Islet of Langerhans (tissue), 1 donor: ENCODE results near the gene DSG1.
A peak's percentile ranks its signal among the peaks of the same experiment; 100 is the strongest.
"Not testable (repeated sequence)": the region's sequence is repeated elsewhere in the genome, so short reads cannot be mapped to it uniquely, and the experiment has no call there.

ENCODE experiments used
- FAIRE-seq: peaks from one replicate; lab custom pipeline; 2011; peaks lifted over from hg19 to GRCh38; lab: Jason Lieb, UNC

DSG1 gene

DNA sequence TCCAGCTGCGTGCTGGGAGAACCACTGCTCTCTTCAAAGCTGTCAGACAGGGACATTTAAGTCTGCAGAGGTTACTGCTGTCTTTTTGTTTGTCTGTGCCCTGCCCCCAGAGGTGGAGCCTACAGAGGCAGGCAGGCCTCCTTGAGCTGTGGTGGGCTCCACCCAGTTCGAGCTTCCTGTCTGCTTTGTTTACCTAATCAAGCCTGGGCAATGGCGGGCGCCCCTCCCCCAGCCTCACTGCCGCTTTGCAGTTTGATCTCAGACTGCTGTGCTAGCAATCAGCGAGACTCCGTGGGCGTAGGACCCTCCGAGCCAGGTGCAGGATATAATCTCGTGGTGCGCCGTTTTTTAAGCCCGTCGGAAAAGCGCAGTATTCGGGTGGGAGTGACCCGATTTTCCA, 35.4 kb downstream of the DSG1 start:
- FAIRE-seq, result not testable (repeated sequence)

DNA sequence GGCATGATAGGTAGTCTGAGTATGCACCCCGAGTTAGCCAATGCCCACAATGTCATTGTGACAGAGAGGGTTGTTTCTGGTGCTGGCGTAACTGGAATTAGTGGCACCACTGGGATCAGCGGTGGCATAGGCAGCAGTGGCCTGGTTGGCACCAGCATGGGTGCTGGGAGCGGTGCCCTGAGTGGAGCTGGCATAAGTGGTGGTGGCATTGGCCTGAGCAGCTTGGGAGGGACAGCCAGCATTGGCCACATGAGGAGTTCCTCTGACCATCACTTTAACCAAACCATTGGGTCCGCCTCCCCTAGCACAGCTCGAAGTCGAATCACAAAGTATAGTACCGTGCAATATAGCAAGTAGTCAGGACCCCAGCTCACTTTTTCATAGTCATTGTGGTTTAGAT, 37.0 kb downstream of the DSG1 start:
- no peak for FAIRE-seq

- FAIRE-seq, result no peak
Measured at GRCh38 chr18:31356025-31356424, 38.1 kb downstream of the DSG1 start.

- FAIRE-seq, result no peak
Measured at GRCh38 chr18:31364190-31364589, 46.2 kb downstream of the DSG1 start.

DNA sequence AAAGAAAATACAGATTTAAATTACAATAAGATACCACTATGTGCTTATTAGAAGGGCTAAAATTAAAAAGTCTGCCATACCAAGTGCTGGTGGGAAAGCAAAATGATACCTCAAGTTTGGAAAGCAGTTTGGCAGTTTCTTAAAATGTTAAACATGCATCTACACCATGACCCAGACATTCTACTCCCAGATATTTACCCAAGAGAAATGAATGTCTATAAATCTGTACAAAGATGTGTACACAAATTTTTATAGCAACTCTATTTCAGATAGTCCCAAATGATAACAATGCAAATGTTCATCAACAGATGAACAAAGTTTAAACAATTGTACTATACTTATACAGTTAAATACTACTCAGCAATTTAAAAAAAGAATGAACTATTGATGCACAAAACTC, 51.5 kb downstream of the DSG1 start:
- FAIRE-seq, result no peak

- FAIRE-seq, result no peak
Measured at GRCh38 chr18:31371989-31372388, 54.0 kb downstream of the DSG1 start.

DNA sequence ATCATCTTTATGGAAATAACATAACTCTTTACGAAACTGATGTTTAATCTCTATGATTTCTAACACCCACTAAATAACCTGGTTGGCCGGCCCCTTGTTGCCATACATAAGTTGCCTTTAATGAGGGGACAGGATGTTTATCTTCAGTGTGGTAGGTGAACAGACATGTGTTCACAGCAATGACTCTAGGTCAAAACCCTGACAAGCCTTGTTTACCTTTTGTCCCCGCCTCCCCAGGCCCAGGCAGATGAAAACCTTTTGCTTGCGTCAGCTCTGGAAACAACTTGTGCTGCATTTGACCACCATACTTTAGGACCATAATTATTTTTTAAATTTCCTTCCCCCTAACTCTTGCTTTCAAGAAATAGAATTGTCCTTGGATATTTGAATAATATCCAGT, 55.7 kb downstream of the DSG1 start:
- no peak for FAIRE-seq

DNA sequence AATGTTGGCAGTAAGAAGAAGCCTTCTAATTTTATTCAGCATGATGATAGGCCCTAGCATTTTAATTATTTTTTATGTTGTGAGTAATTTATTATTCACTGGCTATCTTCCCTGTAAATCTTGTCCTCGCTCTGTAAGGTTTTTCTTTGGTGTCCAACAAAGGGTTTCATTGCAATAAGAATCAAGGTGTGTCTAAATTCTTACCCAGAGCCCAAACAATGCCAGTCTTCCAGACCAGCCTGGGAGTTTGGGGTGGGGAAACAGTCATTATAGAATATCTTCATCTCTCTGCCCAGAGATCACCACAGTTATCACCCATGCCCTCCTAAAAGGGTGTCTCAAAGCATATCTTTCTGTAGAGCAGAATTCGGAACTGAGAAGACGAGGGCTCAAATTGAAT, 58.5 kb downstream of the DSG1 start, which contains the start of gene DSG4:
DSG4 (plus strand) TSS at position 301 of the 400 bp plus-strand sequence. CDS start 135 bp downstream, outside the sequence.
- no peak for FAIRE-seq

DNA sequence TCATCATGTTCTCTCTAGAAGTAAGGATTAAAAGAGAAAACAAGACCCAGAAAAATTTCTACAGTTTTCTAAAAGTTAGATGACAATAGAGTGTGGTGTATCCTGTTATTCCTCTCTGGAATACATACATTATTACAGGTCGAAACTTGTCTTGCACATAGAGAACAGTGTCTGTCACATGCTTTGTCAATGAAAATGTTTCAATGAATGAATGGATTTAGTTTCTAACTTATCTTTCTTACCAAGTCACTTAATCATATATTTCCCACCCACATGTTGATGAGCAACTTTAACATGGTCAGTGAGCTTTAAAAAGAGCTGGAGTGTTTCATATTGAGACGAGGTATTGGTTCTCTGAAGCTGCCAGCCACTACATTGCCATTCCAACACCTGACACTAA, 63.0 kb downstream of the DSG1 start:
- FAIRE-seq, result no peak

- FAIRE-seq, result no peak
Measured at GRCh38 chr18:31382107-31382506, 64.1 kb downstream of the DSG1 start.

DNA sequence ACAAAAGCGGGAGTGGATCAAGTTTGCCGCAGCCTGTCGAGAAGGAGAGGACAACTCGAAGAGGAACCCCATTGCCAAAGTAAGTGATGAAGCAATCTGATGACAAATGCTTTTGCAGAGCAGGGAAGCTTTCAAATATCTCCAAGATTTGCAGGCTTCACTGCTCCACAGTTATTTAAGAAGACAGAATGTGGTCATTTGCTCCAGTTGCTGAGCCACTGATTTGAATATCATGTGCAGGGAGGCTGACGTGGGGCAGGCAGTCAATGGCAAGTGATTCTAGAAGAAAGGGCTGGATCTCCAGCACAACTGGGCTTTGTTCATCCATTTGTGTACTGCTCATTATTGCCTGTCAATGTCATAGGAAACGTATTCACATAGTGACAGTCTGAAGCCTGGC, 68.8 kb downstream of the DSG1 start:
- no peak for FAIRE-seq

- no peak for FAIRE-seq
Measured at GRCh38 chr18:31393286-31393685, 75.3 kb downstream of the DSG1 start.

DNA sequence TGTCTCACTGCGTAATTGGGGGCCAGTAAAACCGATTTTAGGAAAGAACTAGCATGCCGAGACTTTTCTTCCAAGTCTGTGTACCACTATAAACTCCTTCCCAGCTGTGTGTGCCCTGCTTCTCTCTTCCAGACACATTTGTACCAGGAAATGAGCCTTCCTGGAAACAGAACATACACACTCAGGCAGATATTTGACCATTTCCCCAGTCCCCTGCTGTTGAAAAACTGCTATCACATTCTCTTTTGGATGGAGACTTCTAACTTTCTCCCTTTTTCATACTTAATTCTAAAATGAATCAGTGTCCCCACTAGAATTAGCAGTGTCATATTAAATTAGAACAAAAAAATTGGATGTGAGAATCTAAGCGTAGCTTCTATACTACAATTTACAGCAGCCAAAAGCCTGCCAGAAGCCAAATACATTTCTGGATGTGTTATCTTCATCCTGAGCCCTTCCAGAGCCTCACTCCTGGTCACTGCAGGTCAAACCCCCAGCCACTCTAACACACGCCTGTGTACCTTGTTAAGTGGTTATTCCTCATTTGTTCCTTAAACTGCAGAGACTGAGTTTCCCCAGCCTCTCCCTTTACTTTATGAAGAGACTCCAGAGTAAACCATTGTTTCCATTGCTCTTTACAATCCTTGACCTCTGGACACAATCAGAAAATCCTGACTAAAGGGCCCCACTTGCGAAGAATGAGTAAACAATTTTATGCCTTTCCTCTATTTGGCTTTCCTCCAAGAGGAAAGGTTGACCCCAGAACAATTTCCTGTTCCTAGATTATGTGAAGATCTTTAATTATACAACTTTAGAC, 79.0 kb downstream of the DSG1 start:
- FAIRE-seq, result no peak

DNA sequence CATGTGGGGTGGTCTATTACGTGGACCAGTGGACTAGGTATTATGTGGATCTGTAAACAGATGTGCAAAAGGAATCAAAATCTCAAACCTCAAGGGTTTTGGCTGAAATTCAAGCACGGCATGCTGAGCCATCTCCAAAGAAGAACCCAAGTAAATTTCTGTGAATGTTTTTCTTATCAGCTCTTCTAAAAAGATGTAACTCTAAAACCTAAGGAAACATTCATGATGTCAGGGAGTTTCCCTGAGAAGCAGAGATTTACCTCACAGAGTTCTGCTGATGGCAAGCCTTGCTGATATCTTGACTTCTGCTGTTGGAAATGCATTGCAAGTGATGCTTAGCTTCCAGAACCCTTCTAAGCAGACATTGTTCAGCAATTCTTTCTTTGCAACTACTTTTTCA, 80.2 kb downstream of the DSG1 start:
- no peak for FAIRE-seq

GRCh38 chr18:31399306-31400032, 81.5 kb downstream of the DSG1 start:
- FAIRE-seq, result no peak

DNA sequence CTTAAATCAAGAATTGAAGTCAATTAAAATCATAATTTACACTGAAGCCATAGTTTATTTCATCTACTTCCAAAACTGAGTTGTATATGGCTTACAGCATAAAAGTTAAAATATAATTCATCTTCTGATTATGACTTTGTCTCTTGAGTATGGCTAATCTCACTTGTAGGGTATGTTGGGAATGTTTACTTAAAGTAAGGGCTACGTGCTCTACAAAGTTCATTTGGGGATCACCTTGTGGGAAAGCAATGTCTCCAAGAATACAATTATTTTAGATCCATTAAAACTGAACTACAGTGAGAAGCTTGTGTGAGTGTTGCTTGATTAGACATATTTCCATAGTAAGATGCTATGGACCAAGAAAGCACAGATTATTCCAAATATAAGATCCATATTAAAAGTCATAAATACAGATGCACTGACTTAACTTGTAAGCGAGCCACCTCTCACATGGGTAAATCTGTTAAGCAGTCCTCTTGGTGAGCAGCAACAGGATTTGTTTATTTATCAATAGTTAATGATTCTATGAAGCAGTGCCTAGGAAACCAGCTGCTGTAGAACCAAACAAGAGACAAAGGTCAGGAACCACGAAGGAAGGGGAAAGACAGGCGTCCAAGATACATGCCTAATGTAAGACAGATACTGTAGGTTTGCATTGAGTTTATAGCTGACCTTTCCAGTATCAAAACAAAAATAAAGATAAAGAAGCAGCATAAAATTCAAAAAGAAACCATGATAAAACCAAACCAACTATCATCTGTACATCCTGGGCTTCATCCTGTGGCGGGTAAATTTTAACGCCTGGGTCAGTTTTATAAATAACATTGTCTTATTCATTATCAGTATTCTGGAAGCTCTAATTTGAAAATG, 83.4 kb downstream of the DSG1 start:
- peak; percentile 65 for FAIRE-seq

- FAIRE-seq, result peak; percentile 98
Measured at GRCh38 chr18:31402026-31402373, 84.0 kb downstream of the DSG1 start.

DNA sequence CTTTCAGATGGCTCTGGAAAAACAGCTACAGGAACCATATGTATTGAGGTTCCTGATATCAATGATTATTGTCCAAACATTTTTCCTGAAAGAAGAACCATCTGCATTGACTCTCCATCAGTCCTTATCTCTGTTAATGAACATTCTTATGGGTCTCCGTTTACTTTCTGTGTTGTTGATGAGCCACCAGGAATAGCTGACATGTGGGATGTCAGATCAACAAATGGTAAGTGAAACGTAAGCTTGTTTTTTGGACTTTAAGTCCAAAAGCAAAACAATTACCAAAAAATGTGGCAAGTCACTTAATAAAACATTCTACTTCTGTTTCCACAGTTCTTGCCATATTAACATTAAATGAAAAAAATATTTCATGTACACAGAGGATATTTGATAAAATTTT, 85.4 kb downstream of the DSG1 start:
- no peak for FAIRE-seq
